CD14-positive monocyte (primary cell): ENCODE data around the gene CYP27C1. TPM values are rescaled to one million over a fixed set of nuclear protein-coding genes. Genes with fewer than 3 reads are reported as not detected.

ENCODE experiments used
- DNase-seq, 3 donors: peaks; one replicate each; pipeline ENCODE4 v3.0.0-alpha.2; 2011 to 2022
- H2AFZ ChIP-seq: 2 replicates; pipeline ENCODE4 v1.6.0; 2012; ENCODE audit warnings: mild to moderate bottlenecking, low read depth, low read length, inconsistent platforms; ENCODE audit not compliant: insufficient read depth, poor library complexity, severe bottlenecking
- H3K27ac ChIP-seq, 2 donors: 1 replicate in 1 of 2; 2 replicates in 1 of 2; pipeline ENCODE4 v1.5.1; 2012 to 2013; ENCODE audit warnings: low read length in 2 of 2, control low read depth in 1 of 2, inconsistent platforms in 1 of 2, low read depth in 1 of 2, mild to moderate bottlenecking in 1 of 2
- H3K27me3 ChIP-seq, 2 donors: one replicate each; pipeline versions ENCODE4 v1.6.0 to v1.6.1; 2011 to 2013; ENCODE audit warnings: low read length in 2 of 2; ENCODE audit not compliant: control insufficient read depth in 2 of 2, insufficient read depth in 2 of 2
- H3K36me3 ChIP-seq, 2 donors: replicated peaks in 1 of 2; 1 replicate in 1 of 2; 2 replicates in 1 of 2; pipeline versions ENCODE4 v1.5.1 to v1.6.1; 2012 to 2013; ENCODE audit warnings: low read length in 2 of 2, control low read depth in 1 of 2, inconsistent platforms in 1 of 2, mild to moderate bottlenecking in 1 of 2; ENCODE audit not compliant: insufficient read depth in 2 of 2, control insufficient read depth in 1 of 2
- H3K4me1 ChIP-seq, 2 donors: 1 replicate in 1 of 2; 2 replicates in 1 of 2; pipeline versions ENCODE4 v1.5.1 to v1.6.1; 2012 to 2013; ENCODE audit warnings: low read length in 2 of 2, control low read depth in 1 of 2, inconsistent platforms in 1 of 2, mild to moderate bottlenecking in 1 of 2, moderate library complexity in 1 of 2; ENCODE audit not compliant: insufficient read depth in 2 of 2, control insufficient read depth in 1 of 2
- H3K4me2 ChIP-seq: replicated peaks from 2 replicates; pipeline ENCODE3; 2012; ENCODE audit warnings: low read length, moderate library complexity, mild to moderate bottlenecking; ENCODE audit not compliant: poor library complexity, severe bottlenecking; ENCODE audit errors: extremely low read depth
- H3K4me3 ChIP-seq, 3 experiments: fragments of 200-600 bp in 1 of 3; sonication (generic) in 1 of 3; replicated peaks in 1 of 3; 1 replicate in 2 of 3; 2 replicates in 1 of 3; pipeline ENCODE4 v1.5.1; 2011 to 2013; ENCODE audit warnings: low read length in 3 of 3, mild to moderate bottlenecking in 3 of 3, control low read depth in 2 of 3, low read depth in 2 of 3, inconsistent platforms in 1 of 3, moderate library complexity in 1 of 3
- H3K79me2 ChIP-seq: 2 replicates; pipeline ENCODE4 v1.6.0; 2012; ENCODE audit warnings: mild to moderate bottlenecking, control low read depth, inconsistent platforms, low read length, moderate library complexity; ENCODE audit not compliant: insufficient read depth
- H3K9ac ChIP-seq: 2 replicates; pipeline ENCODE4 v1.6.0; 2017; ENCODE audit warnings: low read length, mild to moderate bottlenecking; ENCODE audit not compliant: insufficient read depth, poor library complexity, severe bottlenecking
- H3K9me3 ChIP-seq, 2 donors: replicated peaks in 1 of 2; 1 replicate in 1 of 2; 2 replicates in 1 of 2; pipeline versions ENCODE4 v1.5.1 to v1.6.1; 2012 to 2013; ENCODE audit warnings: low read length in 2 of 2, control low read depth in 1 of 2; ENCODE audit not compliant: control insufficient read depth in 1 of 2, insufficient read depth in 1 of 2
- H4K20me1 ChIP-seq: 2 replicates; pipeline ENCODE4 v1.6.0; 2012; ENCODE audit warnings: mild to moderate bottlenecking, low read length, control low read depth, moderate library complexity; ENCODE audit not compliant: insufficient read depth
- H3K27ac Mint-ChIP-seq, 7 donors: one replicate each; pipeline ENCODE4 v1.8.0; 2020; ENCODE audit warnings: mild to moderate bottlenecking in 7 of 7, mixed read lengths in 7 of 7, moderate library complexity in 6 of 7, inconsistent platforms in 2 of 7
- H3K27me3 Mint-ChIP-seq, 3 donors: one replicate each; pipeline ENCODE4 v1.8.0; 2021 to 2022; ENCODE audit warnings: low read depth in 3 of 3, mild to moderate bottlenecking in 3 of 3, mixed read lengths in 3 of 3, moderate library complexity in 3 of 3, inconsistent platforms in 1 of 3
- H3K36me3 Mint-ChIP-seq, 2 donors: one replicate each; pipeline ENCODE4 v1.8.0; 2020; ENCODE audit warnings: mixed read lengths in 2 of 2, inconsistent platforms in 1 of 2, mild to moderate bottlenecking in 1 of 2
- H3K4me1 Mint-ChIP-seq: one replicate; pipeline ENCODE4 v1.8.0; 2020; ENCODE audit warnings: mild to moderate bottlenecking, mixed read lengths
- H3K4me3 Mint-ChIP-seq, 2 donors: one replicate each; pipeline ENCODE4 v1.8.0; 2020; ENCODE audit warnings: mild to moderate bottlenecking in 2 of 2, mixed read lengths in 2 of 2, moderate library complexity in 1 of 2
- H3K9me3 Mint-ChIP-seq, 7 donors: one replicate each; pipeline ENCODE4 v1.8.0; 2020 to 2022; ENCODE audit warnings: mixed read lengths in 7 of 7, mild to moderate bottlenecking in 6 of 7, moderate library complexity in 6 of 7, inconsistent platforms in 2 of 7
- WGBS: methylation state at CpG from one replicate; pipeline ENCODE4 v1.1.5; 2013; ENCODE audit warnings: missing lambda C conversion rate; ENCODE audit not compliant: insufficient coverage; 5-methylcytosine and 5-hydroxymethylcytosine counted together
- intact Hi-C, 2 donors: fragments of 100-400 bp; cut with micrococcal nuclease; formaldehyde crosslinking; loops; one replicate each; pipeline versions ENCODE4 v1.15.0 to v1.15.1; 2023
- polyA plus RNA-seq, 3 donors: library from polyadenylated mRNA; depleted of rRNA in 1 of 3; unstranded in 2 of 3; stranded (reverse) in 1 of 3; fragments of 300-500 nt in 2 of 3; fragments of >200 nt in 1 of 3; fragmentation: Illumina TruSeq in 2 of 3; gene quantifications; 1 replicate in 2 of 3; 2 replicates in 1 of 3; pipeline ENCODE4 v1.2.3, GENCODE V29; 2012 to 2021
- TF ChIP-seq, protein P1 (sequence below): fragments of 200-600 bp; IDR thresholded peaks from one replicate; pipeline ENCODE4 v1.8.0; 2022; ENCODE audit warnings: antibody characterized with exemption, mild to moderate bottlenecking

CYP27C1 gene
- polyA plus RNA-seq, 3 donors, result not detected

GRCh38 chr2:127153691-127154158 is 66.4 kb downstream of the CYP27C1 start:
- Mint-ChIP-seq H3K27me3 (peaks cover 1 to 4% (median 2%) of the 10 kb centered on the region in 3 donors), H3K9me3 (peaks cover 0 to 5% (median 4%) of the 10 kb centered on the region in 7 donors)

DNA sequence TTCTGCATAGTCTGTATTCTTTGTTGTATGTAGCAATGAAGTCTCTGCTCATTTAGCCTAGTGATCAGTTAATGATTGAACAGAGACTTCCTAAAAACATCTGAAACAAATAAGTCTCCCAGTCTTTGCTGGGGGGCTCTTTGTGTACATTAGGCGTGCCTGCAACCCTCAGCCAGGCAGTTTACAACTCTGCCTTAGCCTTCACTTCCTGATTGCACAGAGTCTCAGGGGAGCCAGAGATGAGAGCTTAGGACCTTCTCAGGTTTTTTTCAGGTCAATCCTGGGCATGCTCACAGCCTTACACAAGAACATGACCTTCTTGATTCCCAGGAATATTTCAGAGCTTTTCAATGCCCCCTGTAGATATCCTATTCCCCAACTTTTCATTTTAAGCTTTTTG is 69.1 kb downstream of the CYP27C1 start:
- no peak overlapping the region for H3K4me3 ChIP-seq
- TF ChIP-seq, protein P1, sequence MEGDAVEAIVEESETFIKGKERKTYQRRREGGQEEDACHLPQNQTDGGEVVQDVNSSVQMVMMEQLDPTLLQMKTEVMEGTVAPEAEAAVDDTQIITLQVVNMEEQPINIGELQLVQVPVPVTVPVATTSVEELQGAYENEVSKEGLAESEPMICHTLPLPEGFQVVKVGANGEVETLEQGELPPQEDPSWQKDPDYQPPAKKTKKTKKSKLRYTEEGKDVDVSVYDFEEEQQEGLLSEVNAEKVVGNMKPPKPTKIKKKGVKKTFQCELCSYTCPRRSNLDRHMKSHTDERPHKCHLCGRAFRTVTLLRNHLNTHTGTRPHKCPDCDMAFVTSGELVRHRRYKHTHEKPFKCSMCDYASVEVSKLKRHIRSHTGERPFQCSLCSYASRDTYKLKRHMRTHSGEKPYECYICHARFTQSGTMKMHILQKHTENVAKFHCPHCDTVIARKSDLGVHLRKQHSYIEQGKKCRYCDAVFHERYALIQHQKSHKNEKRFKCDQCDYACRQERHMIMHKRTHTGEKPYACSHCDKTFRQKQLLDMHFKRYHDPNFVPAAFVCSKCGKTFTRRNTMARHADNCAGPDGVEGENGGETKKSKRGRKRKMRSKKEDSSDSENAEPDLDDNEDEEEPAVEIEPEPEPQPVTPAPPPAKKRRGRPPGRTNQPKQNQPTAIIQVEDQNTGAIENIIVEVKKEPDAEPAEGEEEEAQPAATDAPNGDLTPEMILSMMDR, result no peak
- WGBS, result 100% methylated on average over 1 of the region's 1 CpG
- DNase-seq, result no peak
- no peak overlapping the region for H2AFZ ChIP-seq
- intact Hi-C loops, result no loop called here
- H4K20me1 ChIP-seq, result no peaks in the 10 kb centered on the region
- H3K36me3 ChIP-seq, result no peaks in the 10 kb centered on the region
- no peaks in the 10 kb centered on the region for H3K79me2 ChIP-seq
- H3K27me3 Mint-ChIP-seq, result peaks cover 1 to 4% (median 2%) of the 10 kb centered on the region in 3 donors
- H3K9ac ChIP-seq, result no peak overlapping the region
- H3K4me3 Mint-ChIP-seq, result no peak overlapping the region
- H3K4me1 Mint-ChIP-seq, result no peaks in the 10 kb centered on the region
- no peaks in the 10 kb centered on the region for H3K4me1 ChIP-seq
- H3K4me2 ChIP-seq, result no peak overlapping the region
- no peaks in the 10 kb centered on the region for H3K27me3 ChIP-seq
- peaks cover 0 to 3% of the 10 kb centered on the region in 2 donors for H3K9me3 ChIP-seq
- no peaks in the 10 kb centered on the region for H3K36me3 Mint-ChIP-seq
- H3K9me3 Mint-ChIP-seq, result peaks cover 0 to 5% (median 1%) of the 10 kb centered on the region in 7 donors
- H3K27ac ChIP-seq, result no peak overlapping the region
- no peak overlapping the region for H3K27ac Mint-ChIP-seq

More at GRCh38 chr2:127153691-127154158, 66.4 kb downstream of the CYP27C1 start:
- no peak overlapping the region for H3K4me3 Mint-ChIP-seq
- TF ChIP-seq, protein P1, result no peak
- H3K9ac ChIP-seq, result no peak overlapping the region
- peaks cover 0 to 2% of the 10 kb centered on the region in 2 donors for H3K4me1 ChIP-seq
- no peak for DNase-seq
- H3K4me1 Mint-ChIP-seq, result peaks cover 2% of the 10 kb centered on the region
- no peaks in the 10 kb centered on the region for H4K20me1 ChIP-seq
- WGBS, result 92% methylated on average over 4 of the region's 6 CpGs
- no peaks in the 10 kb centered on the region for H3K36me3 ChIP-seq
- no peak overlapping the region for H3K27ac Mint-ChIP-seq
- no peaks in the 10 kb centered on the region for H3K27me3 ChIP-seq
- H2AFZ ChIP-seq, result no peak overlapping the region
- intact Hi-C loops, result no loop called here
- H3K27ac ChIP-seq, result no peak overlapping the region
- H3K4me2 ChIP-seq, result no peak overlapping the region
- H3K4me3 ChIP-seq, result no peak overlapping the region
- H3K79me2 ChIP-seq, result no peaks in the 10 kb centered on the region
- H3K36me3 Mint-ChIP-seq, result no peaks in the 10 kb centered on the region
- H3K9me3 ChIP-seq, result peaks cover 0 to 3% of the 10 kb centered on the region in 2 donors
